Stimulated activated CD4-positive, alpha-beta T cell treated with anti-CD3 and anti-CD28 coated beads, TNF-alpha, amount 100 ng/mL, for 1 hour (primary cell): ENCODE results near the gene LMOD2.

Experiments
- DNase-seq, 3 donors: peaks; one replicate each; pipeline ENCODE4 v3.0.0-alpha.2; 2020; ENCODE audit warnings: low read depth in 3 of 3, low spot score in 1 of 3

Gene LMOD2

GRCh38 chr7:123637878-123638277, 17.8 kb upstream of the LMOD2 start:
- no peak for DNase-seq

DNA sequence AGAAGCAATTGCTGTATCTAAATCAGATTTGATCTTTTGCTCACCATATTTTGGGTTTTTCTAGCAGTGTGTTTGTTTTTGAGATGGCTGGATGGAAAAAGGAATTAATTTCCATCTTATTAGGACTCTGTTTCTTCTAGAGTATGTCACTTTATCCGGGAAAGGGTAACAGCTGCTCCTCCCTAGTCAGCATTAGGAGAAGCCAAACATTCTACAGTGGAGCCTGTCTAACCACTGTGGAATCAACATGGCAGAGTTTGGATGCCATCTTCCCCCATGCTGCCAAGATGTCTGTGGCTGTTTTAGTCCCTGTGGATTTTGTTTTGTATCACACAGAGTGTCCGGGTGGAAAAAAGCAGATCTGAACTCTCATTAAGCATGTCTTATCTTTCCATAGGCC, 16.0 kb upstream of the LMOD2 start:
- no peak for DNase-seq

DNA sequence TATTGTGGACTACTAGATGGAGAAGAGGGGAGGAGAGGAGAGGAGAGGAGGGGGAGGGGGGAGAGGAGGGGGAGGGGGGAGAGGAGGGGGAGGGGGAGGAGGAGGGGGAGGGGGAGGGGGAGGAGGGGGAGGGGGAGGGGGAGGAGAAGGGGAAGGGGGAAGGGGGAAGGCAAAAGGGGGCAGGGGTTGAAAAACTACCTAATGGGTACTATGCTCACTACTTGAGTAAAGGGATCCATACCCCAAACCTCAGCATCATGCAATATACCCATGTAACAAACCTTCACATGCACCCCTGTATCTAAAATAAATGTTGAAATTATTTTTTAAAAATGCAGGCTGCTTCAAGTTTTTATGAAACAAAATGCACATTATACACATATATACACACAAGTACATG, 15.1 kb upstream of the LMOD2 start:
- DNase-seq, result no peak

DNA sequence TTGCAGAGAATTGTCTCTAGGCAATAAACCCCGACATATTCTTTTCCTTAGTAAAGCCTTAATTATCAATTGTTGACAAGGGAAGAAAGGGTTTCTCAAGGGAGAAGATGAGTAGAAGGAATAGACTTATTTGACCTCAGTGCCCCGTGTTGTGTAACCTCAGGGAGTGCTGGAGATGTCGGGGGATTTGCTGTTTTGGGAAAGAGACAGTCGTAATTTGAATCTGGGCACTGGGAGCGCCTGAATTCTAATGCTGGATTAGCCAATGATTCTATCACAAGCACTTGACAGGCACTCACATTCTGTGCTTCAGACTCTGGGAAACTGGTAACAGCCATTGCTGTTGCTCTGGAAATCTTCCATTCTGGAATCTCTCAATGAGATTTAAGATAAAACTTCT, 13.8 kb upstream of the LMOD2 start:
- no peak for DNase-seq

DNA sequence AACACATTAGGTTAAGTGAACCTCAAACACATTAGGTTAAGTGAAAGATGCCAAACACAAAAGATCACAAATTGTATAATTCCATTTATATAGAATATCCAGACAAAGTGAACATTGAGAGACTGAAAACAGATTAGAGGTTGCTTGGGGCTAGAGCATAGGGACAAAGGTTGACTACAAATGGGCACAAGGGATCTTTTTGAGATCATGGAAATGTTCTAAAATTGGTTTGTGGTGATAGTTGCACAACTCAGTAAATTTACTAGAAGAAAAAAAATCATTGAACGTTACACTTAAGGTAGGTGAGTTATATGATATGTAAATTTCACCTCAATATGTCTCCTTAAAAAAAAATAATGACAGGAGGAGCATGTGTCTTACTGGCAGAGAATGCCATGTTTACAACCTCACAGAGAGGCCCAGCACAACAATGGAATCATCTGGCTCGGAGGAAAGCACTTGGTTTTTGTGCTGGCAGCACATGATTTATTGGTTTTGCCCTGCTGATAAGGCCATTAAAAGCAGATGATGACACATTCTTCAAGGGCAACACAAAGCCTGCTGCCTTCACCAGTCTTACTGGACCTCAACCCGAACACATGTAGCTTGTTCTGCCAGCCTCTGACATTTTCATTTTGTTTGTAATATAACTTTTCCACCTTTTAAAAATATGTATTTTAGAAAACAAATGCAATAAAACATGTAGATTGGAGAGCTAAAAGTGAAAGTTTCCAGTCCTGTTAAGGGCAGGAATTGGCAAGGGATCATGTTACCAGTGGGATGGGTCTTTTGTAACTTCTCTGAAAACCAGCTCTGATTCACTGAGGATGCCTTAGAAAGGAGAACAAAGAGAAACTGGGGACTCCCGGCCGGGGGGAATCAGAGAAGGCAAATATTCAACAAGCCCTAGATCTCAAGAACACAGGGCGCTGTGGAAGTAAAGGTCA, 11.9 kb upstream of the LMOD2 start:
- no peak for DNase-seq

- no peak for DNase-seq
Measured at GRCh38 chr7:123645516-123645915, 10.2 kb upstream of the LMOD2 start.

GRCh38 chr7:123647106-123647730, 8.4 kb upstream of the LMOD2 start:
- DNase-seq, result no peak

DNA sequence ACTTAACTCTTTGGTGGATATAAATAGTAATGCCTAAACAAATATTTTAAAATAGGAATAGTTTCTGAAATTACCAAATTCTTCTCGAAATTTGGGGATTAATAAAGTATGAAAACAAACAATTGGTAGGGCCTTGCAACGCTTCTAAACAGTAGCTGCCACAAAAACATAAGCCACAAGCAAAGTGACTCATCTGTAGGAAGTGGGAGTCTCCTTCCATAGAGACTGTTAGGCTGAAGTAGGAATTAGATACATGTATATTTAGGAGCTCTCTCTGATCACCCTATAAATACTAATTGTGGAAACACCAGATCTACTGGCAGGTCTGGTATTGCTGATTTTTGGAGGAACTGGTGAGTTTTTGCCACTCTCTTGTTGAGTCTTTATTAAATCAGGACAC, 5.7 kb upstream of the LMOD2 start:
- DNase-seq, result no peak

GRCh38 chr7:123650595-123650994, 5.1 kb upstream of the LMOD2 start:
- no peak for DNase-seq

GRCh38 chr7:123652406-123652805, 3.3 kb upstream of the LMOD2 start:
- DNase-seq, result no peak

GRCh38 chr7:123653162-123653561, 2.5 kb upstream of the LMOD2 start:
- no peak for DNase-seq

DNA sequence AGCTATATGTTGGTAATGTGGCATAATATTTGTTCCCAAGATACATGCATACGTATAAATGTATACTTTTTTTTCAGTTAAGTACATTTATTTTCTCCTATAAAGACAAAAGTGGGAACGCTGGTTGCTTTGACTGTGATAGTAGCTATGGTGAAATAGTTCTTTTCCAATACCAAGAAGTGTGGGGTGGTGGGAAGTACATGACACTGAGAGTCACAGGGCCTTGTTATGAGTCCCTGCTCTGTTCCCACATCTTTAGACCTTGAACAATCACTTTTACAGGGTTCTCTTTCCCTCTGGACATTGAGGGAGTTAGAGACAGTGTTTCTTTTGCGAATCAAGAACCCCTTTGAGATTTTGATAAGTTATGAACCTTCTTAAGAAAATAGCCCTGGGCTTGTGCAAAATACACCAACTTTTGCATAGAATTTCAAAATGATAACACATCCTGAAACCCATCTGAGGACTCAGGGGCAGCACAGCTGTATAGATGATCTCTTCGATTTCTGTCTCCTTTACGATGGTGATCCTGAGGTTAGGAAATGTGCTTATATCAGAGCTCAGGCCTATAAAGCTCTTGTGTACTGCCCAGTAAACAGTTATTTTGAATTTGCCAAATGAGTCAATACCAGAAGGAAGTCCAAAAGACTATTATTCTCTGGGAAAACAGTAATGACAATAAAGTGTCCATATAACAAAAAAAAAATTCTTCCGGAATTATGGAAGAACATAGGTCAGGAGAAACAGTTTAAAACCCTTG, 1.1 kb downstream of the LMOD2 start:
- no peak for DNase-seq

GRCh38 chr7:123657304-123657685, 1.6 kb downstream of the LMOD2 start:
- DNase-seq, result no peak

GRCh38 chr7:123658023-123658422, 2.4 kb downstream of the LMOD2 start:
- no peak for DNase-seq

GRCh38 chr7:123660514-123661354, 5.1 kb downstream of the LMOD2 start:
- no peak for DNase-seq

DNA sequence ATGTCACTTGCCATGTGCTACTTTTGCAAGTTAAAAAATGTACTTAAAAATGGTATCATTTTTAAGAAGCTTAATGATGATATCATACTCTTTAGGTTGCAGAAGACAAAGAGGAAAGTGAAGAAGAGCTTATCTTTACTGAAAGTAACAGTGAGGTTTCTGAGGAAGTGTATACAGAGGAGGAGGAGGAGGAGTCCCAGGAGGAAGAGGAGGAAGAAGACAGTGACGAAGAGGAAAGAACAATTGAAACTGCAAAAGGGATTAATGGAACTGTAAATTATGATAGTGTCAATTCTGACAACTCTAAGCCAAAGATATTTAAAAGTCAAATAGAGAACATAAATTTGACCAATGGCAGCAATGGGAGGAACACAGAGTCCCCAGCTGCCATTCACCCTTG, 6.1 kb downstream of the LMOD2 start:
- no peak for DNase-seq

GRCh38 chr7:123662293-123662692, 6.6 kb downstream of the LMOD2 start:
- DNase-seq, result no peak

- DNase-seq, result no peak
Measured at GRCh38 chr7:123662755-123663154, 7.1 kb downstream of the LMOD2 start.

GRCh38 chr7:123663200-123663599, 7.5 kb downstream of the LMOD2 start:
- DNase-seq, result no peak

GRCh38 chr7:123665157-123665556, 9.5 kb downstream of the LMOD2 start:
- no peak for DNase-seq

- DNase-seq, result no peak
Measured at GRCh38 chr7:123665896-123666295, 10.2 kb downstream of the LMOD2 start.
